Measurements from ENCODE around the gene PALLD. TPM values are rescaled to one million over a fixed set of nuclear protein-coding genes. Genes with fewer than 3 reads are reported as not detected.

The PALLD gene
- total RNA-seq, 1 experiment from 2014 or later, result 18.3 TPM

DNA sequence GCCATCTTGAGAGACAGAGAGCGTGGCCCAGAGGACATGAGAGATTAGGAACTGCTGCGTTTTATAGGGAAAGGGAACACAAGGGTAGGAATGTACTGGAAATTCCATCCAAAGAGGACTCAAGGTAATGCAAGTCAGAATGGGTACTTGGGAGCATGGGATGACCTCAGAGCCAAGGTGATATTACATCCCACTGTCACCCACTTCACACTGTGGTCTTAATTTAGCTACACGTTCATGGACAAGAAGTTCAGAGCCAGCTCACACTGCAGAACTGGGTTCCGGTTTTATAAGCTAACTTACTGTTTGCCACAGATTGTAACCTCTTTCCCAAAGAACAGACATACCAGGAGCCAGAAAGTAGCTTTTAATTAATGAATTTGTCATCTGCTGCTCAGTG lies 268.5 kb downstream of the PALLD start:
- Mint-ChIP-seq H3K36me3 (ENCODE audit: insufficient read depth in 1 of 3, low read depth in 3 of 3) (no peaks in the 10 kb centered on the region), H3K27me3 (ENCODE audit: low read depth) (peaks cover 2% of the 10 kb centered on the region), H3K4me3 (no peak overlapping the region), H3K4me1 (no peaks in the 10 kb centered on the region), H3K27ac (no peak overlapping the region), H3K9me3 (no peaks in the 10 kb centered on the region; a peak in 1 of 5 replicates)
- Histone ChIP-seq H2BK20ac (ENCODE audit: low read depth, low read length, poor library complexity, severe bottlenecking) (no peak overlapping the region), H3K4me2 (ENCODE audit: insufficient read depth, insufficient read length, low read length) (no peak overlapping the region), H3K4ac (ENCODE audit: low read depth, low read length) (no peak overlapping the region), H3K14ac (ENCODE audit: insufficient read depth, low read length) (no peak overlapping the region), H2BK5ac (ENCODE audit: insufficient read length, low read length) (no peak overlapping the region), H3K23me2 (ENCODE audit: insufficient read length, low read depth, low read length, poor library complexity, severe bottlenecking) (no peaks in the 10 kb centered on the region), H3K18ac (ENCODE audit: insufficient read length, low read depth, low read length) (no peak overlapping the region), H3K9ac (ENCODE audit: extremely low read depth, insufficient read length, low read length) (no peak overlapping the region), H3K9me3 (ENCODE audit: control insufficient read depth, low read depth, low read length) (no peaks in the 10 kb centered on the region), H2BK120ac (ENCODE audit: low read depth, low read length, poor library complexity, severe bottlenecking) (no peak overlapping the region), H3K4me1 (ENCODE audit: insufficient read depth, low read length) (no peaks in the 10 kb centered on the region), H2AK5ac (ENCODE audit: insufficient read length, low read length) (no peak overlapping the region), H3K27me3 (ENCODE audit: insufficient read depth, low read length) (no peaks in the 10 kb centered on the region), H2AFZ (ENCODE audit: low read length) (no peak overlapping the region), H3K79me2 (ENCODE audit: insufficient read depth, low read length) (no peaks in the 10 kb centered on the region), H4K8ac (replicated peaks; ENCODE audit: insufficient read length, low read depth, low read length) (no peak overlapping the region), H3K56ac (ENCODE audit: insufficient read length, low read depth, low read length) (no peak overlapping the region), H2BK12ac (ENCODE audit: insufficient read length, low read depth, low read length) (no peak overlapping the region), H3K79me1 (ENCODE audit: insufficient read depth, low read depth, low read length, poor library complexity, severe bottlenecking) (no peaks in the 10 kb centered on the region), H4K20me1 (ENCODE audit: control insufficient read depth, insufficient read depth, insufficient read length) (no peaks in the 10 kb centered on the region), H3K27ac (ENCODE audit: insufficient read length, low read depth, low read length) (no peak overlapping the region), H2BK15ac (ENCODE audit: low read depth, low read length) (no peak overlapping the region), H3K23ac (ENCODE audit: insufficient read length, low read depth, low read length) (no peak overlapping the region), H4K91ac (ENCODE audit: insufficient read length, low read depth, low read length) (no peak overlapping the region), H3T11ph (ENCODE audit: low read length) (no peak overlapping the region), H4K5ac (ENCODE audit: insufficient read length, low read depth, low read length) (no peak overlapping the region)
- TF ChIP-seq, protein P1, sequence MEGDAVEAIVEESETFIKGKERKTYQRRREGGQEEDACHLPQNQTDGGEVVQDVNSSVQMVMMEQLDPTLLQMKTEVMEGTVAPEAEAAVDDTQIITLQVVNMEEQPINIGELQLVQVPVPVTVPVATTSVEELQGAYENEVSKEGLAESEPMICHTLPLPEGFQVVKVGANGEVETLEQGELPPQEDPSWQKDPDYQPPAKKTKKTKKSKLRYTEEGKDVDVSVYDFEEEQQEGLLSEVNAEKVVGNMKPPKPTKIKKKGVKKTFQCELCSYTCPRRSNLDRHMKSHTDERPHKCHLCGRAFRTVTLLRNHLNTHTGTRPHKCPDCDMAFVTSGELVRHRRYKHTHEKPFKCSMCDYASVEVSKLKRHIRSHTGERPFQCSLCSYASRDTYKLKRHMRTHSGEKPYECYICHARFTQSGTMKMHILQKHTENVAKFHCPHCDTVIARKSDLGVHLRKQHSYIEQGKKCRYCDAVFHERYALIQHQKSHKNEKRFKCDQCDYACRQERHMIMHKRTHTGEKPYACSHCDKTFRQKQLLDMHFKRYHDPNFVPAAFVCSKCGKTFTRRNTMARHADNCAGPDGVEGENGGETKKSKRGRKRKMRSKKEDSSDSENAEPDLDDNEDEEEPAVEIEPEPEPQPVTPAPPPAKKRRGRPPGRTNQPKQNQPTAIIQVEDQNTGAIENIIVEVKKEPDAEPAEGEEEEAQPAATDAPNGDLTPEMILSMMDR (conservative IDR thresholded peaks at IDR 0.05), result no peak
- DNase-seq, result no peak
- no CpG with 5 or more reads among the region's 4 CpGs for WGBS (ENCODE audit: extremely low coverage, insufficient read length, low lambda C conversion rate)

Data from H9 (cell line).